Measurements from ENCODE around the gene OR2S2. TPM values are rescaled to one million over a fixed set of nuclear protein-coding genes. Genes with fewer than 3 reads are reported as not detected.
A peak's percentile ranks its signal among the peaks of the same experiment; 100 is the strongest.

The OR2S2 gene
- total and polyA plus RNA-seq, 2 donors (not counting 3 experiments of a cell fraction or from before 2014, with no cell fraction given): not detected

GRCh38 chr9:35907711-35908503, 50.0 kb downstream of the OR2S2 start:
- Histone ChIP-seq H3K9ac (replicated peaks; ENCODE audit: extremely low read depth, insufficient read depth, low read length) (peak overlapping the region; percentile 77), H4K20me1 (replicated peaks; ENCODE audit: control insufficient read depth, extremely low read depth, insufficient read depth, low read length) (no peaks in the 10 kb centered on the region), H3K4me3 (replicated peaks in 1 of 3; ENCODE audit: insufficient read depth in 1 of 3, low read depth in 1 of 3, low read length in 3 of 3) (peak overlapping the region in 1 of 3 experiments; percentile 3), H3K36me3 (ENCODE audit: control insufficient read depth in 2 of 2, extremely low read depth in 1 of 2, insufficient read depth in 2 of 2, low read length in 2 of 2) (no peaks in the 10 kb centered on the region), H3K9me1 (replicated peaks; ENCODE audit: control insufficient read depth, extremely low read depth, insufficient read depth, low read length) (no peaks in the 10 kb centered on the region), H3K9me3 (replicated peaks; ENCODE audit: control insufficient read depth, insufficient read depth, low read length) (no peaks in the 10 kb centered on the region), H3K27me3 (ENCODE audit: control insufficient read depth in 2 of 2, insufficient read depth in 2 of 2, low read length in 2 of 2) (no peaks in the 10 kb centered on the region), H3K79me2 (ENCODE audit: control insufficient read depth, insufficient read depth, low read length) (peaks cover 36% of the 10 kb centered on the region), H3K4me2 (ENCODE audit: insufficient read depth, low read length) (peak overlapping the region; percentile 63), H2AFZ (ENCODE audit: low read depth, low read length) (no peak overlapping the region), H3K4me1 (ENCODE audit: control insufficient read depth, extremely low read depth, insufficient read depth, low read length) (peaks cover 79% of the 10 kb centered on the region), H3K27ac (ENCODE audit: insufficient read depth, low read depth, low read length) (peak overlapping the region; percentile 94)
- TF ChIP-seq JUN (IDR thresholded peaks at IDR 0.05; ENCODE audit: borderline replicate concordance, insufficient read depth, insufficient read length, low read depth): peak; percentile 76
- TF ChIP-seq GATA2 (IDR thresholded peaks at IDR 0.05; ENCODE audit: insufficient read depth, insufficient read length, low read depth, low read length): peak; percentile 78
- TF ChIP-seq MYC (IDR thresholded peaks at IDR 0.05; ENCODE audit: low read depth, low read length): no peak
- peak; percentile 73 for TF ChIP-seq FOS (IDR thresholded peaks at IDR 0.05; ENCODE audit: borderline replicate concordance, insufficient read depth, low read length)
- TF ChIP-seq POLR2AphosphoS5 (IDR thresholded peaks at IDR 0.05; ENCODE audit: insufficient read depth, low read depth, low read length): peak; percentile 54
- TF ChIP-seq POLR2A (IDR thresholded peaks at IDR 0.05; ENCODE audit: low read depth, low read length): no peak
- CTCF ChIA-PET: interaction anchor here (0.9 to 6.4 kb wide), 8 partner anchors 25 to 118 kb away, joined by 4 to 46 read pairs (median 4); no protein-coding TSS in a partner anchor
- dilution Hi-C loops (cut with MboI; ENCODE audit: extremely low pct_ligation_motif_present, low sequenced_read_pairs): no loop called here
- no TSS peak for BruUV-seq (replicated peaks)
- intact Hi-C loops (cut with micrococcal nuclease): loop anchor here (1.0 to 5.0 kb wide), 6 partner anchors 37 to 251 kb away; partner anchors contain the start of genes CCDC107, CREB3, RMRP and TLN1
- peak; percentile 89 for DNase-seq (ENCODE audit: low read depth, low spot score)
- POLR2A ChIA-PET: no interaction called here
- FAIRE-seq: no peak

Other genes starting within 250 kb of the OR2S2 start
- 424 and 450 TPM in 2 replicates for gene TLN1, start 226.0 kb downstream of the OR2S2 start, total RNA-seq
- 120 and 137 TPM in 2 replicates for gene TLN1, start 226.0 kb downstream of the OR2S2 start, polyA plus RNA-seq
- gene CREB3, start 225.5 kb downstream of the OR2S2 start, total RNA-seq: 36.4 and 39.8 TPM in 2 replicates
- 45.9 and 52.1 TPM in 2 replicates for gene CREB3, start 225.5 kb downstream of the OR2S2 start, polyA plus RNA-seq
- 158 and 196 TPM in 2 replicates for gene GBA2, start 208.9 kb downstream of the OR2S2 start, total RNA-seq
- gene GBA2, start 208.9 kb downstream of the OR2S2 start, polyA plus RNA-seq: 99.9 and 110 TPM in 2 replicates
- 23.3 and 29.0 TPM in 2 replicates for gene RGP1, start 208.9 kb downstream of the OR2S2 start, total RNA-seq
- 12.7 and 15.0 TPM in 2 replicates for gene RGP1, start 208.9 kb downstream of the OR2S2 start, polyA plus RNA-seq
- 18.8 and 25.6 TPM in 2 replicates for gene MSMP, start 203.9 kb downstream of the OR2S2 start, total RNA-seq
- gene MSMP, start 203.9 kb downstream of the OR2S2 start, polyA plus RNA-seq: 23.5 and 29.0 TPM in 2 replicates
- gene NPR2, start 166.6 kb downstream of the OR2S2 start, total RNA-seq: 25.6 and 28.7 TPM in 2 replicates
- gene NPR2, start 166.6 kb downstream of the OR2S2 start, polyA plus RNA-seq: 14.4 and 16.4 TPM in 2 replicates
- gene SPAG8, start 145.9 kb downstream of the OR2S2 start, total RNA-seq: 0.69 TPM in 1 of 2 replicates, not detected in the other
- gene SPAG8, start 145.9 kb downstream of the OR2S2 start, polyA plus RNA-seq: 0.21 TPM in 2 replicates
- gene HINT2, start 143.1 kb downstream of the OR2S2 start, total RNA-seq: 27.2 and 37.4 TPM in 2 replicates
- 41.6 and 42.1 TPM in 2 replicates for gene HINT2, start 143.1 kb downstream of the OR2S2 start, polyA plus RNA-seq
- gene FAM221B, start 129.4 kb downstream of the OR2S2 start, total RNA-seq: not detected in 2 replicates
- not detected in 2 replicates for gene FAM221B, start 129.4 kb downstream of the OR2S2 start, polyA plus RNA-seq
- 2.5 and 2.9 TPM in 2 replicates for gene TMEM8B, start 128.9 kb downstream of the OR2S2 start, total RNA-seq
- 3.6 and 3.8 TPM in 2 replicates for gene TMEM8B, start 128.9 kb downstream of the OR2S2 start, polyA plus RNA-seq
- not detected in 2 replicates for gene OR13J1, start 87.8 kb downstream of the OR2S2 start, total RNA-seq
- gene OR13J1, start 87.8 kb downstream of the OR2S2 start, polyA plus RNA-seq: not detected in 2 replicates
- gene HRCT1, start 52.0 kb downstream of the OR2S2 start, total RNA-seq: 1.2 and 5.2 TPM in 2 replicates
- 7.0 and 9.9 TPM in 2 replicates for gene HRCT1, start 52.0 kb downstream of the OR2S2 start, polyA plus RNA-seq
- gene SPAAR, start 48.7 kb downstream of the OR2S2 start, total RNA-seq: 13.0 and 24.8 TPM in 2 replicates
- 20.8 and 23.0 TPM in 2 replicates for gene SPAAR, start 48.7 kb downstream of the OR2S2 start, polyA plus RNA-seq
- 14.1 and 14.5 TPM in 2 replicates for gene RECK, start 78.8 kb upstream of the OR2S2 start, total RNA-seq
- 12.0 and 12.4 TPM in 2 replicates for gene RECK, start 78.8 kb upstream of the OR2S2 start, polyA plus RNA-seq
- 20.0 and 22.0 TPM in 2 replicates for gene GLIPR2, start 178.6 kb upstream of the OR2S2 start, total RNA-seq
- 42.4 and 42.5 TPM in 2 replicates for gene GLIPR2, start 178.6 kb upstream of the OR2S2 start, polyA plus RNA-seq
- gene CCIN, start 211.2 kb upstream of the OR2S2 start, total RNA-seq: 0.22 and 0.44 TPM in 2 replicates
- gene CCIN, start 211.2 kb upstream of the OR2S2 start, polyA plus RNA-seq: 1.1 and 1.2 TPM in 2 replicates
- 281 and 317 TPM in 2 replicates for gene CLTA, start 232.8 kb upstream of the OR2S2 start, total RNA-seq
- gene CLTA, start 232.8 kb upstream of the OR2S2 start, polyA plus RNA-seq: 212 and 229 TPM in 2 replicates

Data from endothelial cell of umbilical vein (primary cell).